Measurements from ENCODE around the gene AMBP. TPM values are rescaled to one million over a fixed set of nuclear protein-coding genes. Genes with fewer than 3 reads are reported as not detected.

Gene AMBP
- total and polyA plus RNA-seq, 12 donors = 0.01 TPM; not detected in 11

DNA sequence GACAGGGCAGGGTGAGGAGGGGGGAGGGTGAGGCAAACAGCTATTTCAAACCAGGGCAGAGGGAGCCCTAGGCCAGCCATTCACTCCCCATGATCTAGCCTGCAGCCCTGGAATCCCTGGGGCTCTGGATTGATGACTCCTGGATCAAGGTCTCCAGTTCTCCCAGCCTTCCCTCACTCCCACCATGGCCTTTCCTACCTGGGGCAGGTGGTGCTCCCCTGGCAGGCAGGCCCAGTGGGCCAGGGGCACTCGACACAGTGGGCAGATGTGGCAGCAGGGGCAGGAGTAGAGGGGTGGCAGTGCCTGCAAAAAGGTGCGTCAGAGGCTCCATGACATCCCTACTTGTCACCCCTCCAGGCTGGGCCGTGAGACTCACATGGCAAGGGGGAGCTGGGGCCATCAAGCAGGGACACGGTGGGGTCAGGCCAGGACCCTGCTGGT, 15.0 kb upstream of the AMBP start:
- Histone ChIP-seq H3K4me3 (no peak overlapping the region), H3K27me3 (peaks cover 4 to 45% (median 23%) of the 10 kb centered on the region in 7 donors), H3K9me3 (no peaks in the 10 kb centered on the region), H3K36me3 (no peaks in the 10 kb centered on the region), H3K27ac (no peak overlapping the region), H3K4me1 (peaks cover 0 to 8% (median 5%) of the 10 kb centered on the region in 9 donors)
- TF ChIP-seq, protein P1, sequence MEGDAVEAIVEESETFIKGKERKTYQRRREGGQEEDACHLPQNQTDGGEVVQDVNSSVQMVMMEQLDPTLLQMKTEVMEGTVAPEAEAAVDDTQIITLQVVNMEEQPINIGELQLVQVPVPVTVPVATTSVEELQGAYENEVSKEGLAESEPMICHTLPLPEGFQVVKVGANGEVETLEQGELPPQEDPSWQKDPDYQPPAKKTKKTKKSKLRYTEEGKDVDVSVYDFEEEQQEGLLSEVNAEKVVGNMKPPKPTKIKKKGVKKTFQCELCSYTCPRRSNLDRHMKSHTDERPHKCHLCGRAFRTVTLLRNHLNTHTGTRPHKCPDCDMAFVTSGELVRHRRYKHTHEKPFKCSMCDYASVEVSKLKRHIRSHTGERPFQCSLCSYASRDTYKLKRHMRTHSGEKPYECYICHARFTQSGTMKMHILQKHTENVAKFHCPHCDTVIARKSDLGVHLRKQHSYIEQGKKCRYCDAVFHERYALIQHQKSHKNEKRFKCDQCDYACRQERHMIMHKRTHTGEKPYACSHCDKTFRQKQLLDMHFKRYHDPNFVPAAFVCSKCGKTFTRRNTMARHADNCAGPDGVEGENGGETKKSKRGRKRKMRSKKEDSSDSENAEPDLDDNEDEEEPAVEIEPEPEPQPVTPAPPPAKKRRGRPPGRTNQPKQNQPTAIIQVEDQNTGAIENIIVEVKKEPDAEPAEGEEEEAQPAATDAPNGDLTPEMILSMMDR (IDR thresholded peaks at IDR 0.05) = no peak
- DNase-seq (no peak), ATAC-seq (no peak)
- WGBS, 2 donors = 89 to 91% methylated on average over 4 of the region's 4 CpGs
- intact Hi-C loops (cut with DNase I) = no loop called here

GRCh38 chr9:114092336-114092735, 14.2 kb upstream of the AMBP start:
- H3K27ac ChIP-seq = no peak overlapping the region
- TF ChIP-seq, protein P1 (IDR thresholded peaks at IDR 0.05) = no peak
- H3K4me1 ChIP-seq = peaks cover 0 to 1% (median 0%) of the 10 kb centered on the region in 9 donors
- no peaks in the 10 kb centered on the region for H3K9me3 ChIP-seq
- no peaks in the 10 kb centered on the region for H3K36me3 ChIP-seq
- 91% methylated on average over 4 of the region's 4 CpGs for WGBS, 2 donors
- intact Hi-C loops (cut with DNase I) = no loop called here
- ATAC-seq (no peak), DNase-seq (no peak)
- peaks cover 0 to 38% (median 16%) of the 10 kb centered on the region in 7 donors for H3K27me3 ChIP-seq
- no peak overlapping the region for H3K4me3 ChIP-seq

DNA sequence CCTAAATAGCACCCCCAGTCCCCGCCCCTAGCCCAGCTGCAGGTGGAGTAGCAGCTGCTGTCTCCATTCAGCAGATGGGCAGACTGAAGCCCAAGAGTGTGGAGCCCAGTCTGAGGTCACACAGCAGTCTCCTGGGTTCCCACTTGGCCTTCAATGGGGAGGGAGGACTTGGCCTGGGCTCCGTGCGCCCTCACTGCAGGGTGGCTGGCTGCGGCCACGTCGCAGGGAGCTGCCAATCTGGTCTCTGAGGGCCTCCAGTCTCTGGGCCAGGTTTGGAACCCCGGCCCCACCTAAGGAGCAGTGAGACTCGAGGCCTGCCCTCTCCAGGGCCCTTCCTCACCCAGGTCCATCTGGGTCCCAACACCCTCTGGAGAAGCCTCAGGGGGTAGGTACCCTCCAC, 13.6 kb upstream of the AMBP start:
- intact Hi-C loops (cut with DNase I) = no loop called here
- TF ChIP-seq, protein P1 (IDR thresholded peaks at IDR 0.05) = no peak
- no peak overlapping the region for H3K4me3 ChIP-seq
- no peaks in the 10 kb centered on the region for H3K4me1 ChIP-seq
- peaks cover 0 to 32% (median 10%) of the 10 kb centered on the region in 7 donors for H3K27me3 ChIP-seq
- no peak for ATAC-seq
- no peaks in the 10 kb centered on the region for H3K9me3 ChIP-seq
- no peak overlapping the region for H3K27ac ChIP-seq
- WGBS, 2 donors = 88 to 93% methylated on average over 8 of the region's 8 CpGs
- no peak for DNase-seq
- no peaks in the 10 kb centered on the region for H3K36me3 ChIP-seq

- no peak for DNase-seq
- no peak for ATAC-seq
- H3K4me3 ChIP-seq = no peak overlapping the region
- H3K9me3 ChIP-seq = no peaks in the 10 kb centered on the region
- no peaks in the 10 kb centered on the region for H3K36me3 ChIP-seq
- peaks cover 0 to 28% (median 3%) of the 10 kb centered on the region in 7 donors for H3K27me3 ChIP-seq
- intact Hi-C loops (cut with DNase I) = no loop called here
- TF ChIP-seq, protein P1 (IDR thresholded peaks at IDR 0.05) = no peak
- H3K4me1 ChIP-seq = no peaks in the 10 kb centered on the region
- WGBS, 2 donors = 94 to 96% methylated on average over 4 of the region's 4 CpGs
- no peak overlapping the region for H3K27ac ChIP-seq
These were observed 12.7 kb upstream of the AMBP start for GRCh38 chr9:114090798-114091197.
